ENCODE results near the gene EDNRA. TPM values are rescaled to one million over a fixed set of nuclear protein-coding genes. Genes with fewer than 3 reads are reported as not detected.

Gene EDNRA
- total RNA-seq, 1 donor from 2014 or later = 10.0 TPM

DNA sequence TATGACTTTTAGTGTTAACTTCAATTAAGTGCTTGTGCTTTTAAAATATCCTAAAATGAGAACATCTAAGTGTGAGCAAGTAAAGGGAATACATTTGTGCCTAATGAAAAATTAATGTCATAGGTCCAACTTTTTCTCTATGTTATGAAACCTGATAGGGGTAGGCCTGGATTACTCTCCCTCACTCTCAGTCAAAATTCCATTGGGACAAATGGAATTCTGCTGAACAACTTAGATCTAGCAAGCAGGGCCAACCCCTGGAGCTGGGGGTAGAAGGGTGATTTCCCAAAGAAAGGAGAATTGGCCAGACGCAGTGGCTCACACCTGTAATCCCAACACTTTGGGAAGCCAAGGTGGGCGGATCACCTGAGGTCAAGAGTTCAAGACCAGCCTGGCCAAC lies 67.4 kb downstream of the EDNRA start:
- TF ChIP-seq, protein P1, sequence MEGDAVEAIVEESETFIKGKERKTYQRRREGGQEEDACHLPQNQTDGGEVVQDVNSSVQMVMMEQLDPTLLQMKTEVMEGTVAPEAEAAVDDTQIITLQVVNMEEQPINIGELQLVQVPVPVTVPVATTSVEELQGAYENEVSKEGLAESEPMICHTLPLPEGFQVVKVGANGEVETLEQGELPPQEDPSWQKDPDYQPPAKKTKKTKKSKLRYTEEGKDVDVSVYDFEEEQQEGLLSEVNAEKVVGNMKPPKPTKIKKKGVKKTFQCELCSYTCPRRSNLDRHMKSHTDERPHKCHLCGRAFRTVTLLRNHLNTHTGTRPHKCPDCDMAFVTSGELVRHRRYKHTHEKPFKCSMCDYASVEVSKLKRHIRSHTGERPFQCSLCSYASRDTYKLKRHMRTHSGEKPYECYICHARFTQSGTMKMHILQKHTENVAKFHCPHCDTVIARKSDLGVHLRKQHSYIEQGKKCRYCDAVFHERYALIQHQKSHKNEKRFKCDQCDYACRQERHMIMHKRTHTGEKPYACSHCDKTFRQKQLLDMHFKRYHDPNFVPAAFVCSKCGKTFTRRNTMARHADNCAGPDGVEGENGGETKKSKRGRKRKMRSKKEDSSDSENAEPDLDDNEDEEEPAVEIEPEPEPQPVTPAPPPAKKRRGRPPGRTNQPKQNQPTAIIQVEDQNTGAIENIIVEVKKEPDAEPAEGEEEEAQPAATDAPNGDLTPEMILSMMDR (IDR thresholded peaks at IDR 0.05; ENCODE audit: borderline replicate concordance) = no peak
- intact Hi-C loops (cut with micrococcal nuclease) = no loop called here
- H3K27ac ChIP-seq (replicated peaks) = no peak overlapping the region
- no peak overlapping the region for H3K4me3 ChIP-seq
- H3K36me3 ChIP-seq = no peaks in the 10 kb centered on the region
- no peaks in the 10 kb centered on the region for H3K9me3 ChIP-seq (replicated peaks)
- no peaks in the 10 kb centered on the region for H3K27me3 ChIP-seq (ENCODE audit: low read depth)
- H3K4me1 ChIP-seq = no peaks in the 10 kb centered on the region
- DNase-seq = no peak

GRCh38 chr4:147550626-147551246 lies 69.8 kb downstream of the EDNRA start:
- intact Hi-C loops (cut with micrococcal nuclease) = no loop called here
- no peak overlapping the region for H3K4me3 ChIP-seq

GRCh38 chr4:147560625-147561024 lies 79.7 kb downstream of the EDNRA start:
- H3K9me3 ChIP-seq (replicated peaks) = peaks cover 4% of the 10 kb centered on the region
- intact Hi-C loops (cut with micrococcal nuclease) = no loop called here
- no peak for DNase-seq

More at GRCh38 chr4:147550626-147551246, 69.8 kb downstream of the EDNRA start:
- Histone ChIP-seq H3K9me3 (replicated peaks) (no peaks in the 10 kb centered on the region), H3K27me3 (ENCODE audit: low read depth) (no peaks in the 10 kb centered on the region), H3K4me1 (no peaks in the 10 kb centered on the region), H3K27ac (replicated peaks) (peak overlapping the region; percentile 1), H3K36me3 (no peaks in the 10 kb centered on the region)
- DNase-seq = no peak
- TF ChIP-seq, protein P1 (IDR thresholded peaks at IDR 0.05; ENCODE audit: borderline replicate concordance) = no peak

DNA sequence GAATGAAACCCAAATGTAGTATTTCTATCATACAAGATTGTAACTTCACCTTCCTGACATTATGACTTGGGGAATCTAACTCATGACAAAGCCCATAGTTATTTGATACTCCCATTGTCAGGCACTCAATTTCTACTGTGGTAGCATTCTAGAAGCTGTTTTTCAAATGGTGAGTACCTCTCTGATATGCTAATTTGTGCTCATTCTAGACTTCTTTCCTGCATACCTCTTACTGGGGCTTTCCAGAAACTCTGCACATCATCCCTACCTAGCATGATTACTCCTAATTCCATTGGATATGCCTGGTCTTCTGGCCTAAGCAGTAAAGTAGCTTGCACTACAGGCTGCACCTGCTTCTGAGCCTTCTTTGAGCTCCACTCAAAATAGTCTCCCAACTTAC lies 85.9 kb downstream of the EDNRA start:
- no peaks in the 10 kb centered on the region for H3K27me3 ChIP-seq (ENCODE audit: low read depth)
- no peaks in the 10 kb centered on the region for H3K36me3 ChIP-seq
- intact Hi-C loops (cut with micrococcal nuclease) = no loop called here
- no peaks in the 10 kb centered on the region for H3K4me1 ChIP-seq
- H3K27ac ChIP-seq (replicated peaks) = no peak overlapping the region
- no peak overlapping the region for H3K4me3 ChIP-seq
- peaks cover 4% of the 10 kb centered on the region for H3K9me3 ChIP-seq (replicated peaks)
- DNase-seq = no peak
- TF ChIP-seq, protein P1 (IDR thresholded peaks at IDR 0.05; ENCODE audit: borderline replicate concordance) = no peak

More at GRCh38 chr4:147560625-147561024, 79.7 kb downstream of the EDNRA start:
- Histone ChIP-seq H3K4me3 (no peak overlapping the region), H3K27me3 (ENCODE audit: low read depth) (no peaks in the 10 kb centered on the region), H3K36me3 (no peaks in the 10 kb centered on the region), H3K4me1 (no peaks in the 10 kb centered on the region), H3K27ac (replicated peaks) (no peak overlapping the region)
- TF ChIP-seq, protein P1 (IDR thresholded peaks at IDR 0.05; ENCODE audit: borderline replicate concordance) = no peak

GRCh38 chr4:147567276-147567675 lies 86.4 kb downstream of the EDNRA start:
- no peak overlapping the region for H3K4me3 ChIP-seq
- TF ChIP-seq, protein P1 (IDR thresholded peaks at IDR 0.05; ENCODE audit: borderline replicate concordance) = no peak
- H3K9me3 ChIP-seq (replicated peaks) = peaks cover 4% of the 10 kb centered on the region
- H3K4me1 ChIP-seq = no peaks in the 10 kb centered on the region
- H3K27me3 ChIP-seq (ENCODE audit: low read depth) = no peaks in the 10 kb centered on the region
- no peak overlapping the region for H3K27ac ChIP-seq (replicated peaks)
- intact Hi-C loops (cut with micrococcal nuclease) = no loop called here
- no peaks in the 10 kb centered on the region for H3K36me3 ChIP-seq
- DNase-seq = no peak
